ENCODE data around the gene S100B.
A peak's percentile ranks its signal among the peaks of the same experiment; 100 is the strongest.
"Not testable (repeated sequence)": the region's sequence is repeated elsewhere in the genome, so short reads cannot be mapped to it uniquely, and the experiment has no call there.

S100B gene

GRCh38 chr21:46604975-46605766 is at the start of gene S100B:
Gene S100B, minus strand, starts transcription at chr21:46605082. Its CDS starts 2,667 bp downstream, at chr21:46602415.
- peak; percentile 24 to 46 (median 31) for DNase-seq

- no peak for DNase-seq
Measured at GRCh38 chr21:46651121-46651520, 46.2 kb upstream of the S100B start.

DNA sequence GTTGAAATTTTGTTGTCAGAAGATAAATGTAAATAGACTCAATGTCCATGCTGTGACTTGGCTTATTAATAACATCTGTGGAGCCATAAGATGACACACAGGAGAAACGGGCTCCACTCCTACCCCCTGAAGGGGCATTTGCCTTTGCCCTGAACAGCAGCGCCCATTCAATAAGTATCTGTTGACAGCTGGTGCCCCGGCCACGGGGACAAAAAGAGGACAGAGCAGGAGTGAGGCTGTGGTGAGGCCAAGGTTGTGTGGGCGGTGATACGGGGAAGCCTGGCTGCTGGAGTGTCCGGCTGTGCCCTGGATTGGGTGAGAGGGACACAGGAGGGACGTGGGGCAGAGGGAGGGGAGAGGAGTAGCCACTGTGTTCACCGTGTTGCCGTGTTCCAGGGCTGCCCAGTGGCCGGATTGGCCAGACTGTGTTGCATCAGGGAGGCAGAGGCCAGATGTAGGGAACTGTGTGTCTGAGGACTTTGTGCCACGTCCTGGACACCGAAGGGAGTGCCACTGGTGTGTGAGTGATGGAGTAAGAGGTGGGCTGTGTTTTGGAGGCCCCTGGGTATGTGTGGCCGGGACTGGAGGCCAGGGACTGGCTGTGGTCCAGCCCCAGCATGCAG is 45.7 kb upstream of the S100B start:
- DNase-seq: no peak

DNA sequence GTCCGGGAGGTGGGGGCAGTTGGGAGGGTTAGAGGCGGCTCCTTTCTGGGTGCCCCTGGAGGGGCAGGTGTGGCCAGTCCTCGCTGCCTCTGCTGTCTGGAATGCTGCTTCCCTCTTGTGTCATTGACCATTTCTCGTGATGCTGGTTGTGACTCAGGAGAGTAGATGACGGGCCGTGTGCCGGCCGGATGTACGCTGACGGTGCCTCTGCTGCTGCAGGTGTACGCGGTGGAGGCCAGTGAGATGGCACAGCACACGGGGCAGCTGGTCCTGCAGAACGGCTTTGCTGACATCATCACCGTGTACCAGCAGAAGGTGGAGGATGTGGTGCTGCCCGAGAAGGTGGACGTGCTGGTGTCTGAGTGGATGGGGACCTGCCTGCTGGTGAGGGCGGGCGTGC is 44.5 kb upstream of the S100B start:
- DNase-seq: no peak

DNA sequence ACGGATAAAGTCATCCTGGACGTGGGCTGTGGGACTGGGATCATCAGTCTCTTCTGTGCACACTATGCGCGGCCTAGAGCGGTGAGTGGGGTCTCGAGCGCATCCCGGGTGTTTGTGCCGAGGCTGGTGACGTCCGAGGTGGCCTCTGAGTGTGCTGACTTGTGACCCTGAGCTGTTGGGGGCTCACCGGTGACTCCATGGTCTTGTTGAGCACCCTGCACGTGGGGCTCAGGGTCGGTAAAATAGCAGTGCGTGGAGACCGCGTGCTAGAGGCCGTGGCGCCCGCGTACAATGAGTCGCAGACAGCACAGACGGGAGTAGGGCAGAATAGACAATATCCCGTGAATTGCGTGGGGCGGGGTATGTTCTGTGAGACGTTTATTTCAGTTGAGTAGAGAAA is 43.7 kb upstream of the S100B start:
- DNase-seq: no peak

- no peak for DNase-seq
Measured at GRCh38 chr21:46646541-46647154, 41.8 kb upstream of the S100B start.

GRCh38 chr21:46645840-46646239 is 41.0 kb upstream of the S100B start:
- DNase-seq: no peak

GRCh38 chr21:46643379-46644177 is 38.7 kb upstream of the S100B start:
- DNase-seq: no peak

DNA sequence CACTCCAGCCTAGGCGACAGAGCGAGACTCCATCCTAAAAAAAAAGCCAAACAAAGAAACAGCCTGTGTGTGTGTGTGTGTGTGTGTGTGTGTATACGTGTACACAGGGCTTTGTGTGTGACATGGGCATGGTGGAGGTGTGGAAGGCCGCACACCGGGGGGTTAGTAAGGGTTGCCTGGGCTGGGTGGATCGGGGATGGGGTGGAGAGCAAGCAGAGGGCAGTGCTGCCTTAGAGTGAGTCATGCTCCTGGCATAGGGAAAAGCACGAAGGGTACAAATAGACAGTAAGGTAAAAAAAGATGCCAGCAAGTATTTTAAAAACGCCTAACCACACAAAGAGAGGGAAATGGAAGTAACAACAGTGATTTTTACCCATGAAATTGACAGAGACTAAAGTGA is 36.8 kb upstream of the S100B start:
- no peak for DNase-seq

DNA sequence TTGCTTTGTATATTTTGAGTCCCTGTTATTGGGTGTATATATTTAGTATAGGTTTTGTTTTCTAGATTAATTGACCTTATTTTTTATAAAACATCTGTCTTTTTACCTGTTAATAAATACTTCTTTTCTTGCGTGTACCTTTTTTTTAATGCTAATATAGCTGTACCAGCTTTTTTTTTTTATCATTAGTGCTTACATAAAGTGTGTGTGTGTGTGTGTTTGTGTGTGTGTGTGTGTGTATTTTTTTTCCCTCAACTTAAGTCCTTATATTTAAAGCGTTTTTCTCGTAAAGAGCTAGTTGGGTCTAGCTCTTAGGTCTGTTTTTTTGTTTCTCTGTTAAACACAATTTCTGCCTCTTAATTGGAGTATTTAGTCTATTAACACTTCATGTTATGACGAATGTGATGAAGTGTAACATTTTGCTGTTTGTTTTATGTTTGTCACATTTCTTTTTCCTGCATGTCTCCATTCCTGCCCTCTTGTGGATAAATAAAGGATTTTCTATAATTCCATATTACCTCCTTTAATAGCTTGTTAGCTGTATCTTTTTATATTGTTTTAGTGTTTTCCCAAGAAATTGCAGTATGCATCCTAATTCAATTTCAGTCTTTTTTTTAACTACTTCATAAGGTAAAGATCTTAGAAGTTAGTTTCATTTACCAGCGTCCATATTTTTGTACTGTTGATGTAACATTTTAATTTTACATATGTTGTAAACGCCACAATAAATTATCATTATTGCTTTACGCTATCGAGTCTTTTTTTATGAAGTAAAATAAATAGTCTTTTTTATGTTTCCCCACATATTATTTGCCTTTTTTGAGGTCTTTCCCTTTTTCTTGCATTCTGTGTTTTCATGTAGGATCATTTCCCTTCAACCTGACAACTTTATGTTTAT is 34.9 kb upstream of the S100B start:
- peak; percentile 18 to 60 (median 57) for DNase-seq

- DNase-seq: peak; percentile 26 to 45 (median 30)
Measured at GRCh38 chr21:46637952-46638746, 33.3 kb upstream of the S100B start.

DNA sequence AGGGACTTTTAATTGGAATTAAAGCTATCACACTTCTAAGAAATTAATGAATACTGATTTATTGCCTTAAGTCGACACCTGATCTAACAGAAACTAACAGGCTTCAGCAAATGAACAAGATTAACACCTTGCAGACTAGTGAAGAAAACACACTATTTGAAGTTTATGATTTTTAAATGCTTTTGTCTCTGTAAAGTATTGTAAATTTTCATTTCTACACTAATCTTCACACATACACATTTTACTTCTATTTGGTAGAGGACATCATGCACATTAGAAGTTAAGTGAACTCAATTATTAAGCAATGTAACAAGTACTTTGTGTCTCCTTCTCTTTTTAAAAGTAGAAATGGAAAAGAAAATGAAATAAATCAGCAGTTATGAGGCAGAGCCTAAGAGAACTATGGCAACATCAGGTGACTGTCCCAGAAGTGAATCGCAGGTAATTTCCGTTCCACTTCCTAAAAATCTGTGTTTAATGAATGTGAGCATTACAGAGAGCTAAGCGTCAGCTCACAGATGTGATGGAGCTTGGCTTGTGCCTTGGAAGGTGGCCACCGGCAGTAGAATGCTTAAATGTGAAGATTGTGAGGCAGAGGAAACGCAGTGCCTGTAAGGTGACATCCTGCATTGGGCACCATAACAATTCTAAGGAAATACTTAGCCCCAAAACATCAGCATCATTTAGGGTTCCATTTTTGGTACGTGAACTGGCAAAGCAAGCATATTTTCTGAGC is 31.8 kb upstream of the S100B start:
- DNase-seq: peak in 1 of 3 donors; percentile 40

- no peak for DNase-seq
Measured at GRCh38 chr21:46636181-46636512, 31.3 kb upstream of the S100B start.

GRCh38 chr21:46635324-46636180 is 30.7 kb upstream of the S100B start, which contains the start of gene PRMT2:
Gene PRMT2, plus strand, starts transcription at chr21:46635674. Its CDS starts 1,278 bp downstream, at chr21:46636952.
- peak; percentile 99 for DNase-seq

DNA sequence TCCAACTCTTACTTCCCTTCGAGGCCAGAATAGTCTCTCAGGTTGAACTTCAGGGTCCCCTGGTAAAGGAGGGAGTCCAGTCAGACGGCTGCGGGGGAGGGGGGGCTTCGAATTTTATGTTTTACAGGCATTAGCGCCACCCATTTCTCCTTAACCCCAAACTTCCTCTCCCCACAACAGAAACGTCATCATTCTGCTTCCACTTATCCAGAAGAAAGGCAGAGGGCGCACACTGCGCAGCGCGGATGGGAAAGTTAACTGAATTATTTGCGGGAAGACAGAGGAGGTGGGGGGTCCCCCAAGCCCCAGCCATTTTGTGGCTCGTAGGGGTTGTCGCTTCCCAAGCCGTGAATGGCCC is 30.1 kb upstream of the S100B start:
- DNase-seq: peak; percentile 87 to 92 (median 89)

DNA sequence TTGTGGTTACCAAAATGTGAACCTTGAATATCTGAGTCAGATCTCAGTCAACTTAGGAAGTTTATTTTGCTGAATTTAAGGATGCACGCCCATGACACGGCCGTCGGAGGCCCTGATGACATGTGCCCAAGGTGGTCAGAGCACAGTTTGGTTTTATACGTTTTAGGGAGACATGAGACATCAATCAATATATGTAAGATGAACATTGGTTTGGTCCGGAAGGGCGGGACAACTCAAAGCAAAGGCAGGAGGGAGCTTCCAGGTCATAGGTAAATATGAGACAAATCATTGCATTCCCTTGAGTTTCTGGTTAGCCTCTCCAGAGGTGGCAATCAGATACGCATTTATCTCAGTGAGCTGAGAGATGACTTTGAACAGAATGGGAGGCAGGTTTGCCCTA is 29.5 kb upstream of the S100B start:
- DNase-seq: no peak

GRCh38 chr21:46633566-46633965 is 28.7 kb upstream of the S100B start:
- DNase-seq: no peak

DNA sequence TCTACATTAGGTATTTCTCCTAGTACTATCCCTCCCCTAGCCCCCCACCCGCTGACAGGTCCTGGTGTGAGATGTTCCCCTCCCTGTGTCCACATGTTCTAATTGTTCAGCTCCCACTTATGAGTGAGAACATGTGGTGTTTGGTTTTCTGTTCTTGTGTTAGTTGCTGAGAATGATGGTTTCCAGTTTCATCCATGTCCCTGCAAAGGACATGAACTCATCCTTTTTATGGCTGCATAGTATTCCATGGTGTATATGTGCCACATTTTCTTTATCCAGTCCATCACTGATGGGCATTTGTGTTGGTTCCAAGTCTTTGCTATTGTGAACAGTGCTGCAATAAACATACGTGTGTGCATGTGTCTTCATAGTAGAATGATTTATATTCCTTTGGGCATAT is 26.0 kb upstream of the S100B start:
- not testable (repeated sequence) for DNase-seq

DNA sequence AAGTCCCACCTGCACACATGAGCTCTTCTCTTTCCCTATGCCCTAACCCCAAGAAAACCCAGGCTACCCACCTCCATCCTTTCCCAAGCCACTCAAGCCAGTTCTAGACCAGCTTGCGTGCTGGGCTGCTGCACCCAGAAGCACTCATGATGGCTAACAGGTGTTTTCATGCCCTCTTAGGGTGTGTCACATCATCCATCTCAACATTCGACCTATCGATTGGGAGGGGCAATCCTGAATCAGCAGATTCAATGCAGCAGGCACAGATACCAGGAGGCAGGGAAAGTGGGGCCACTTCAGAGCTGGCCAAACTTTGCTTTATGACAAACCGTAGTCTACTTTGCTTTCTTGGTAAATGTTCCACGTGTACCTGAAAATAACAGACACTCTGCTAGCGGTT is 24.0 kb upstream of the S100B start:
- DNase-seq: no peak

DNA sequence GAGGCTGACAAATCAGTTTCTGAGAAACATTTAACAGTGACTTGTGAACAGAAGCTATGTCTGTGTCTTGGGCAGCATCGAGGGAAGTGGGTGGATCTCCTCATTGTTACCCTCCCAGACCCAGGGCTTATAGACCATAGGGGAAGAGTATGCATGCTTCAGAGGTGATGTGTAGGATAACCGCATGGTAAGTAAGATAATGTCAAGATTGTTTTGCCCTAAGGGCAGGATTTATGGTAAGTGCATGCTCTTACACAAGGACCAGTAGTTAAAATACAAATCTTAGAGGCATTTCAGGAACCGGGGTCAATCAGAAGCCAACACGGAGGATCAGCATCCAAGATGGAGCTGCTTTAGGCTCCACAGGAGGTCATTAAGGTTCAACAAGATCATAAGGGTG is 22.8 kb upstream of the S100B start:
- no peak for DNase-seq

Measured in suppressor macrophage treated with lipopolysaccharide for 1 hour (primary cell).